HG03469 (cell line): ENCODE results near the gene CACNA1E.

Experiments used
- ATAC-seq: cut with Tn5 transposase; IDR thresholded peaks from one replicate; pipeline ENCODE4 v1.9.1; 2021; ENCODE audit warnings: mild to moderate bottlenecking, moderate library complexity, moderate number of reproducible peaks; ENCODE audit not compliant: unreplicated experiment

CACNA1E gene

DNA sequence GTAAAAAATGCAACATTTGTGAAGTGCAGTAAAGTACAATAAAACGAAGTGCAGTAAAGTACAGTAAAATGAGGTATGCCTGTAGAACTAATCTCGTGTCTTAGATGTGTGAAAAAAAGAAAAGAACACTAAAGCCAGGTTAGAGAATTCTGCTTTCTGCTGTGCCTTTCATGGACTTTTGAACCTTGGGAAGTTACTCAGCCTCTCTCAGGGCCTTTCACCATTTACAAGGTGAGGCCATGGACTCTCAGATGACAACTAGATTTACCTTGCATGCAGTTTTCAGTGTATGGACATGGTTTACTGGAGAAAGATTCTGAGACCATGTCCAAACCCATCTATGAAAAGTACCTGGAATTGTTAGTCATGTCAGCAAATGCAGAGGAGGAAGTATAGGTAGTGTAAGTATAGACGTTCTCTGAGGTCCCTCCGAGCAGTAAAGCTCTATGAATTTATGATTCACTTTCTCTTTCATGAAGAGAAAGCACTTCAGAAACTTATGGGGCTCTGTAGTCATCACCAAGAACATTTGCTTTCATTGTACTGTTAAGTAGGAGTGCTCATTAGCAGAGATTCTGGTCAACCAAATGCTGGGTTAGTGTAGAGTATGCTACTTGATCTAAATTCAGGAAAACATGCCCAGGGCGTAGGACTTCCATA is 143.1 kb downstream of the CACNA1E start:
- ATAC-seq, result no peak

DNA sequence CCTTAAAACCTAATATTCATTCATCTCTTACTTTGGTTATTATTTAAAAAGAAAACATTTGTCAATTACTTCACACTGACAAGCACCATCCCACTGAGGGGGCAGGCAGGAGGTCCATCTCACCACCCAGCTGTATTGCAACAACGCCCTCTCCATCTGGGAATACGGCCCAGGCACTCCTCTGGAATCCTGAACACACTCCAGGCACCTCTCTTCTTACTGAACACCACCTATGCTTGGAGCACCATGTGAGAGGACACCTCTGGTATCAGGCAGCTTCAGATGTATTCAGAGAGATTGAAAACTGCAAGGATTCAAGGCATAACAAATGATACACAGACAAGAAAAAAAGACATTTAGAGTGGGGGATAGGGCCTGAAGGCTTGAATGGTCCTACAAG is 147.1 kb downstream of the CACNA1E start:
- no peak for ATAC-seq

DNA sequence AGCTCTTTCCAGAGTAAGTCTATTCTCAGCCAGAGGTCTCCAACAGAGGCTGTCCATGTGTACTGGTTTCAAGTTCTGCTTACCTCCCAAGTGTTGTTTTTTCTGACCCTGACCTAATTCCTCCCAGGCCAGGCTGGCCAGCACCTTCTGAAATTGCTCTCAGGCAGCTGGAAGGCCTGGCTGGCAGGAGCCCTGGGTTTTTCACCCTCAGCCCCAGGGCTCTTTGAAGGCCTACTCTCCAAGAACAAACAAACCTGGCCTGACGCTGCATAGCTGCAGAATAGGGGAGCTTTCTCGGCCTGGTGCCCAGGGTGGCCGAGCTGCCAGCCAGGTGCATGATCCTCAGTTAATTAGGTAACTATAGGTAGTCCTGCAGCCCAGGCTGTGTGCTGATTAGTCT is 147.5 kb downstream of the CACNA1E start:
- ATAC-seq, result no peak

DNA sequence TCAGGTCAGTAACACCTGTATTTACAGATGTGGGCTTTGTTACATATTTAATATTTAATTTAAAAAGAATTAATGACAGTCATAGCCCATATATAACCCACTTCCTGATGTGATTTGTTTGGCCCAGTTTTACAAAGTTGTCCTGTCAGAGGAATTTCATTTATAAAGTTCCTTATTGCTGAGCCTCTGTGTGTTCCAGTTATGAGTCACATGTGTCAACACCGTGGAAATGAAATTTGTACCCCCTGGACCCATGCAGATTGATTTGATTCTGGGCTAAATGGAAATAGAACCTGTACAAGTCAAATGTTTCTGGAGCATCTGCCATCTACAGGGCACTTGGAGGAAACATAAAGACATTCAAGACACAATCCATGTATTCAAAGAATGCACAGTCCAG is 149.2 kb downstream of the CACNA1E start:
- no peak for ATAC-seq

DNA sequence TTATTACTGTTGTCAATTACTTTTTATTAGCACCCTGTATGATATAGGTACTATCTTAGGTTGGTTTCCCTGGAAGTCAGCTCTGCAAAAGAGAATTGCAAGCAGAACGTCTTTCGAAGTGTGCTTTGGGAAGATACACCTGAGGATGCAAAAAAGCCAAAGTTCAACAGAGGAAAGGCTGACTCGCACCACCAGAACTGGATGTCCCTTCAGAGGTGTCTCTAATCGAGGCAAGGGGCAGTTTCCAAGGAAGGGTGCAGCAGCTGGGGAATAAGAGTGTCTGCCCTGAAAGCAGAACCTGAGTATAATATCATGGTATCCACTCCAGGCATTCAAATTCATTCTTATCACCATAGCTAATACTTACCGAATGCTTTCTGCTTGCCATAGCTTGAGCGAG is 149.6 kb downstream of the CACNA1E start:
- no peak for ATAC-seq

DNA sequence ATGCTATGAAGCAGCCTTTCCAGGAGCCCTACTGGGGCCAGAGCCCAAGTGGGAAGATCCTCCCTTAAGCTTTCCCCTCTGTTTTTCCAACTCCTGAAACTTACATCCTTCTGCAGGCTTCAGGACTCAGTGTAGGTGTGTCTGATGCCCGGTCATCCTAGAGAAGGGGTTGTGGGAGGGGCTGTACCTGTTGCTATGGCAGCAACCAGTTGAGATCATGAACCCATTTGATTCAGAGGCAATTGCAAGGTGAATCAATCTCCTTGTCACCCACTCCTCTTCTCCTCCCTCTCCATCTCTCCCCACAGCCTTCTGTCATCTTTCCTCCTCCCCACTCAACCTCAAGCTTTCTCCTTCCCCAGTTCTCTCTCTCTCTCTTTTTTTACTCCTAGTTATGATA is 151.8 kb downstream of the CACNA1E start:
- ATAC-seq, result no peak

DNA sequence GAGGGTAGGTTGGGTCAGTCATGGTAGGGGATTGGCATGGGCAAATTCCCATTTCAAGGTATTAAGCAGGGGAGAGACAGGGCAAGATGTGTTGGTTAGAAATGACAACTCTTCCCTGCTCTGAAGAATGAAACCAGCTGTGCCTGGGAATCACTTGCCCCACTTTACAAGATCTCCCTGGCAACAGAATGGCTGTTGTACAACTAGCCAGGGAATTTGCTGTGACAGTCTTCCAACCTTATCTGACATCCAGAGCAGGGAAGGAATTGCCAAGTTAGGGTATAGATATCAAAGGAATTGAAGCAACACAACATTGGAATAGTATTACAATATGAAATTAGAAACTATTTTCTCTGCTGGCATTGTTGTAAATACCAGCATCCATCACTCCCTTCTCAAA is 154.7 kb downstream of the CACNA1E start:
- no peak for ATAC-seq

DNA sequence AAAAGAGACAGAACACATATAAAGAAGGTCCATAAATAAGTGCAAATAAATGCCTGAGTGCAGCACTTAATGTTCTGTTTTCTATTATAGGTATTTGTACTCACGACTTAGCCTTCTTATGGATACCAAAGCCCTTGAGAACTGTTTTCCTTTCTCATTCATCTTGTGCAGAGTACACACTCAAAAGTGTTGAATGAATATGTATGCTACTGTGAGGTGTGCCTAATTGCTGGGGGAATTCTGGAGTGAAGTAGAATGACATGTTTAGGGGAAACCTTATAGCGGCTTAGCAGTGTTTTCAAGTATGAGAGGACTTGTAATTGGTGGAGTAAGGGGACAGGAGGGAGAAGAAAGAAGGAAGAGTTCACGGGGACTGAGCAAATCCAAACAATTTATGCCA is 157.6 kb downstream of the CACNA1E start:
- no peak for ATAC-seq

DNA sequence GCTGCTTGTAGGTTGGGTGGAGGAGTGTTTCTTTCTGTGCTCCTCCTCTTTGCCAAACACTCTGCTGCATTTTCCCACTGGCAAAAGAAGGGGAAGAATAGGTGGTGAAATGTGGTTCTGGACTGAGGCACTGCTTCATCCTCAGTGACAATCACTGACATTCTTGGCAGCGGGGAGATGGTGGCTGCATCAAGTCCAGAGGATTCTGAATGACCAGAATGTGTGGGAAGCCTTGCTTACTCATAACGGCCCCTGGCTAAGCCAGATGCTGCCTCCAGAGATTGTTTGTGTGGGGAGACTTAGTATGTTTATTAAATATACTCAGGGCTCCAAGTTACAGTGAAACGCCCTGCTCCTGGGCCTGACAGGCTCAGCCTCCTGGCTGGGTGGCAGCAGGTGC is 160.3 kb downstream of the CACNA1E start:
- ATAC-seq, result no peak

DNA sequence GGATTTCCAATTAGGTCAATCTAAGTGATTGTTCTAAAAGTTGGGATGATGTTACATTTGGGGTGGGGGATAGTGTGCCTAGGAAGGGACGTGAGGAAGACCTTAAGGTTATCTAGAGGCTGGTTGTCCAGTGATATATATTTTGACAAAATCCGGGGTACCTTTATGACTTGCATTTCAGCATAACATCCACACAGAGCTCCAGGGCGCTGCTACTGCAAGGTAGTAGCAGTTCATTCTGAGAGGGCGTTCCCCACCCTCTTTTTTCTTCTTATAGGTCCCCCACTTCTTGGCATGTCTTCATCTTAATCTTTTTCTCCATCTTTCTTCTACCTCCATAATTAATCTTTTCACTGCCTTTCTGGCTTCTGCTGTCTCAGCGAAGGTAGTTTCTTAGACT is 161.9 kb downstream of the CACNA1E start:
- no peak for ATAC-seq

DNA sequence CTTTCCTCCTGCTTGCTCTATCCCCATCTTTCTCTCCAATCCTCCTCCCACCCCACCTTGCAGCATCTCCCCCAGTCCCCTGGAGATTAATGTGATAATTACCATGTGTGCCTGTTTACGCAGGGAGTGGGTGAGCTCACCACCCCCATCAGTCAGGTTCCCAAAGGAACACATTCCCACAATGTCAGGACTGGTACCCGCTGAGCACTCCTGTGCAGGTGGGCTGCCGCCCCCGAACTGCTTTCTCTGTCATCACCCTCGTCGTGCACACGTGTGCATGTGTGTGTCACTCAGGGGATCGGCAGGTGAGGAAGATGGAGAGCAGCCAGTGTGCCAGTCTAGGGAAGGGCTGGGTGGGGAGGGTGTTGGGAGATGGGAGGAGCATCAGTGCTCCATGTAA is 163.4 kb downstream of the CACNA1E start:
- no peak for ATAC-seq

DNA sequence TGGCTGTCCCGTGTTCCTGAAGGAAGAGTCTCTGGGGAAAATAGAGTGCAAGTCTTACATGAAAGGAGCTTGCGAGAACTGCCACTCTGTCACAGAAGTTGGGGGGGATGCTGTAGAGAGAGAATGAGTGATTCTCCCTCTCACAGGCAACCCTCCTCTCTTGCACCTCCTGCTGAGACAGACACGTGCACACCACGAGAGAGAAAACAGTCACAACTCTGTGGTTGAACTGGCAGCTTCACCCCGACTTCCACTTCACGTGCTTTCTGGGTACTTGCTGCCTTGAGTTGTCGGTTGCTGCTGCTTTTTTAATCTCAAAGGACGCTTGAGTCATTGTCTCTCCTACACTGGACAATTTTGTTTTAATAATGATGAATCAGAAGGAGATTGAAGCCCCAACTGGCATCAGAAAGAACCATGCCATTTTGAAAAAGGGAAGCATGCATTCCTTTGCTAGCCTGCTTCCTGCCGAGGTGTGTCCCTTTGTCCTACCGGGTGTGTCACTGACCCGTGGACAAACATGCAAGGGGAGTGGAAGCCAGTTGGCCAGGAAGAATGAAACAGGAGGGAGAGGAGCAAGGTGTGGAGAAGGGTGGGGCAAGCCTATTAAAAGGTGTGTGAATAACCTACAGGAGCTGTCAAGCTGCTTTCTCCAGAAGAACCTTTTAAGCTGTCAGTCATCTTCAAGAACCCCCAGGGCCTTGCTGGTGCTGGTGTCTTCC is 164.2 kb downstream of the CACNA1E start:
- ATAC-seq, result no peak

DNA sequence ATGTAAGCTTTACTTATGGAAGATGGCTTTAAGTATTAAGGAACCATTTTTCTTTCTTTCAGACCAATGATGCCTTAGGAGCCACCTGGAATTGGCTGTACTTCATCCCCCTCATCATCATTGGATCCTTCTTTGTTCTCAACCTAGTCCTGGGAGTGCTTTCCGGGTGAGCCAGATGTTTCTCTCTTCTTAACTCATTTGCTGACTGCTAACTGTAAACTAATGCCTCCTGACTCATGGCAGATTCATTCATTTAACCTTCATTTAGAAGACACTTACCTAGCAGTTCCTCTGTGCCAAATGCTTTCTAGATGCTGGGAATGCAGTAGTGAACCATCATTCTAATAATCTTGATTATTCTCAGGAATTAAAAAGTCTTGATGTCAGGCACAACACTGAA is 168.0 kb downstream of the CACNA1E start:
- no peak for ATAC-seq

DNA sequence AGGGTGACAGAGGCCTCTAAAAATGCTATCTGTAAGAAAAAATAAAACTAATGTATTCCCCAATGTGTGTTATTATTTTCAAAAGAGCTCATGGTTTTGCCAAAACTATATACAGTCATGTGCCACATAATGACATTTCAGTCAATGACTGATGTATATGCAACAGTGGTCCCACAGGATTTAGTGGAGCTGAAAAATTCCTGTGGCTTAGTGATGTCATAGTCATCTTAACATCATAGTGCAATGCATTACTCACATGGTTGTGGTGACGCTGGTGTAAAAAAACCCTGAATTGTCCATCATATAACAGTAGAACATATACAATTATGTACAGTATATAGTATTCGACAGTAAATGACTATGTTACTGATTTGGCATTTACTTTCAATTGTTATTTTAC is 172.4 kb downstream of the CACNA1E start:
- ATAC-seq, result no peak

DNA sequence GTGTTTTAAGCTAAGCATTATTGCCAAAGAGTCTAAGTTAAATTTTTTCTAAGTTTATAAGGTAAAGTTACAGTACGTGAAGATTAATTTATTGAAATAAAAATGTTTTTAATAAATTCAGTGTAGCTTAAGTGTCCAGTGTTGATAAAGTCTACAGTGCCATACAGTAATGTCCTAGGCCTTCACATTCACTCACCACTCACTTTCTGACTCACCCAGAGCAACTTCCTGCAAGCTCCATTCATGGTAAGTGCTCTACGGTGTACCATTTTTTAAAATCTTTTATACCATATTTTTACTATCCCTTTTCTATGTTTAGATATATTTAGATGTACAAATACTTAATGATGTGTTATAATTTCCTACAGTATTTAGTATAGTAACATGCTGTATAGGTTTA is 173.2 kb downstream of the CACNA1E start:
- ATAC-seq, result no peak

DNA sequence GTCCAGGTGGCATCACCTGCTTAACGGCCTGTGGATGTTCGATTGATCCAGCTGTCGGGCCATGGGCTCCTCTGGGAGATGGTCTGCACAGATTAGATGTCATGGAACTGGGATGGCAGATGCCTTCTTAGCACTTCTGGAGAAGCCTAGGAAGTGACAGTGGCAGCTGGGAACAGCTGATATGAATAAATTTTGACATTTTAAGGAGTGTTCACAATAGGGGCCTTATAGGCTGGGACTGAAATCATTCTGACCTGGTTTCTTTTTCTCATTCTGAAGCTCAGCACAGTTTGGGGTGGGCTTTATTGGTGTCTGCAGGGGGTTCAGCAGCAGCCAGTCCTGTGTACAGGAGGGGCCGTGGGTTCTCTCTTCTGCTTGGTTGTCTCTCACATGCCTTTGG is 175.3 kb downstream of the CACNA1E start:
- no peak for ATAC-seq

DNA sequence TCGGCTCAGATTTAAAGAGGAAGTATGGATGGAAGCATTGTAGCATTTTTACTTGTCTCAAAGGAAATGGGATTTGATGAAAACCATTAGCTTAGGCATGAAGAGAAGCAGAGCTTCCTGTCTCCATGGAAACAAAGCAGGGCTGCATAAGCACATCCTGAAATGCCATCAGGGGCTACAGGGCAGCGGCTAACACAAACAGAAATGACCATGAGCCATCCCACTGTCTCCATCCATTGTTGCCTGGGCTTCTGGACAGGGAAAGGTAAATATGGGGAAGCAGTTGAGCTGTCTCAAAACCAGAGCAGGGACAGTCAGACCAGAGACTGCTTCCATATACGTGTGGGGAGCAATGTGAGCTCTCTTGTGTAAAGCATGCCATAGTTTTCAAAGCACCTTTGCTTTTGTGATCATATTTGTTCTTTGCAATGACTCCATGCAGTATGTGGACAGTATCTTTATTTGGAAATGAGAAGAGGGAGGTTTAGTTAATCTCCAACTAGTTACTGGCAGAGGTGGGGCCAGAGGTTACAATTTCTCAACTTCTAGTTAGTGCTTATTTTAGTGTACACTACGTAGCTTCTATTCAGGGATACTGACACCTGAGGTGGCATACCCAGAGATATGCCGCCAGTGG is 176.1 kb downstream of the CACNA1E start:
- no peak for ATAC-seq

DNA sequence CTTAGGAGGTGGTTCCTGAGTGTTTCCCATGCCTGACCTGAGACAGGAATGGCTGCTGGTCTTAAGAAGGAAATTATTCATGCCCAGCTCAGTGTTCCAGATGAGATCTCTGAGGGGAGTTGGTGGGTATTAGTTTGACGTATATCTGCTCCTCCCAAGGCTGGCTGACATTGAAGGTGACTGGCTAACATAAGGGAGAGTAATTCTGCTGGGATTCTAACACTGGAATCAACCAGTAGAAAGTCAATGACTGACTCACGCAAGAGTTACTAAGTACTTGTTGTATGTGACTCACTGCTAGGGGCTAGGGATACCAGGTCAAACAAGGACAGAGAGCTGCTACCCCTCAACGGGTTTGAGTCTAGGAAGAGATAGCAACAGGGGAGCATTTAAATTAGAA is 177.3 kb downstream of the CACNA1E start:
- ATAC-seq, result no peak

DNA sequence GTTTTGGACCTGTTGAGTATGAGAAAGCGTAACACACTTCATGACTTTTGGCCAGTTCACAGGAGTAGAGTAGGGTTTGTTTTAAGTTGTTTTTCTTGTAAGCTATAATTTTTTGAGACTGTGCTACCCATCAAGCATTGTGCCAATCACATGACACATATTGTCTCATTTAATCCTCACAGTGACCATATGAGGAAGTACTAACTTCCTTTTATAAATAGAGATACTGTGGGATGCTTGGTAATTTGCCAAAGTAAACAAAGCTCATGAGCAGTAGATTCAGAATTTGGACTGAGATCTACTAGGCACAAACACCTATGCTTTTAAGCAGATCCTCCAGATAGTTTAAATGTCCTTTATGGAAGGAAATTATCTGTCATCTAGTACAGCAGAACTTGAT is 178.3 kb downstream of the CACNA1E start:
- ATAC-seq, result no peak

DNA sequence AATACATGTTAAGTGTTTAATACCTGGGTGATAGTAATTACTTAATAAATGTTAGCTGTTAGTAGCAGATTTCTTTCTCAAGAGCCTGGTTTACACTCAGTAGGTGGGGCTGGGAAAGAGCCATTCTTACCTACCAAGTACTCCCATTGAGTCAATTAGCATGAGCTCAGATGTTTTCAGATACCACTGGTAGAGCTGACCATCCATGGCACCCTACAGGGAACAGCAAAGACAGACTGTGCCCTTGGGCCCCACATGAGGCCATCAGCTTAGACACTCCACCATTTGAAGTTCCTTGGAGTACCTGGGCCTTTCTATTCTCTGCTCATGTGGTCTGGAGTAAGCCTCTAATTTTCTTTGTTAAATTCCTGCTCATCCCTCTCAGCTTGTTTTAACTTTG is 179.3 kb downstream of the CACNA1E start:
- ATAC-seq, result no peak

DNA sequence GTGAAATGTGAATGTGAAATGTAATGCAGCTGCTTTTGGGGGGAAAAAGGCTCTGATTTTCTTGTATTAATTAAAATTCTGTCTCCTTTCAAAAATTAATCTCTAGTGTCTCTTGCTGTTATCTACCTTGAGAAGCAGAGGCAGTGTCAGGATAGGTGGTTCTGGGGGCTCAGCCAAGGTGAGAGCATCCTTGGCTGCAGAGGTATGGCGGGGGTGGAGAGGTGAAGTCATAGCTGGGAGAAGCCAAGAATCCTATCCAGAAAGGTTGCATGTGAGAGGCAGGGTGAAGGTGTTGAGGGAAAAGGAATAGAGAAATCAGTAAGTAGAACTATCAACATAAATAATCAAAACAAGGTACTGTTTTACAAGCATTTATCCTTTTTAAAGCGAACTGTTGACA is 181.2 kb downstream of the CACNA1E start:
- ATAC-seq, result no peak

DNA sequence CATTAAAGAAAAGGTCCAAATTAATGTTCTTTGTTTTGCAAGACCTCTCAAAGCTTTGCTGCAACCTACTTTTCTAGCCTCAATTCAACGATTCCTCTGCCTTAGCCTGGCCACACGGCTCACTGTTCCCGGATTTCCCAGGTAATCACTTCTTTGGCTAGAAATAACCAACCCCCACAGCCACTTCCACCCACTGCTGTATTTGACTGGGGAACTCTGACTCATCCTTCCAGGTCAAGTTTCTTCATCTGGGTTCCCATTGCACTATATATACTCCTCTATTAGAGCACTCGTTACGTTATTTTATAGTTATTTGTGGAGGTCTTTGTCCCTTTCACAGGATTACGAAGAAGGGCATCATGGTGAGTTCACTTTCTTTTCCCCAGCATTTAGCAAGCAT is 185.9 kb downstream of the CACNA1E start:
- ATAC-seq, result no peak
